NOMO-1 treated with DMSO at 0.1 percent for 48 hours (cell line): ENCODE data around the gene TAGAP.
"Not testable (repeated sequence)": the region's sequence is repeated elsewhere in the genome, so short reads cannot be mapped to it uniquely, and the experiment has no call there.

Source experiments
- DNase-seq: peaks from one replicate; lab custom pipeline; 2025; ENCODE audit not compliant: unreplicated experiment; lab: John Stamatoyannopoulos, UW

TAGAP gene

GRCh38 chr6:159017757-159018559, 26.8 kb downstream of the TAGAP start:
- no peak for DNase-seq

- DNase-seq: no peak
These were observed 30.4 kb downstream of the TAGAP start for GRCh38 chr6:159014406-159014805.

GRCh38 chr6:159013229-159013628, 31.6 kb downstream of the TAGAP start:
- DNase-seq: peak; percentile 45

DNA sequence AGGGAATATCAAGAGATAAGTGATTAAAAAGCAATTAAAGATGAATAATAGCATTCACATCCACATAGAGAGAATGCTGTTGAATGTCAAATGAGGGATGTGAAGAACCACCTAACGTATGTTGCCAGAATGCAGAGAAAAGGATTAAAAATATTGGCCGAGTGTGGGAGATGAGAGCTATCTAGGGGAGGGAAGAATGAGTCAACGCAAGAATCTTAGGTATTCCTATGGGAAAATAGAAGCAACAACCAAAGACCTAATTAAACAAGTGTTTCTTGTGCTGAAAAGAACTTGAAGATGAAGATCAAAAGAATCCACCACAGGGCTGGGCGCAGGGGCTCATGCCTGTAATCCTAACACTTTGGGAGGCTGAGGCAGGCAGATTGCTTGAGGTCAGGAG, 32.6 kb downstream of the TAGAP start:
- DNase-seq: no peak

GRCh38 chr6:159010037-159010612, 34.7 kb downstream of the TAGAP start:
- DNase-seq: not testable (repeated sequence)

GRCh38 chr6:159008656-159009288, 36.0 kb downstream of the TAGAP start:
- peak; percentile 48 for DNase-seq

- DNase-seq: no peak
These were observed 37.3 kb downstream of the TAGAP start for GRCh38 chr6:159007510-159007909.

GRCh38 chr6:159005436-159005835, 39.4 kb downstream of the TAGAP start:
- no peak for DNase-seq

- DNase-seq: no peak
These were observed 40.2 kb downstream of the TAGAP start for GRCh38 chr6:159004592-159004991.

GRCh38 chr6:159002432-159003155, 42.2 kb downstream of the TAGAP start:
- no peak for DNase-seq

DNA sequence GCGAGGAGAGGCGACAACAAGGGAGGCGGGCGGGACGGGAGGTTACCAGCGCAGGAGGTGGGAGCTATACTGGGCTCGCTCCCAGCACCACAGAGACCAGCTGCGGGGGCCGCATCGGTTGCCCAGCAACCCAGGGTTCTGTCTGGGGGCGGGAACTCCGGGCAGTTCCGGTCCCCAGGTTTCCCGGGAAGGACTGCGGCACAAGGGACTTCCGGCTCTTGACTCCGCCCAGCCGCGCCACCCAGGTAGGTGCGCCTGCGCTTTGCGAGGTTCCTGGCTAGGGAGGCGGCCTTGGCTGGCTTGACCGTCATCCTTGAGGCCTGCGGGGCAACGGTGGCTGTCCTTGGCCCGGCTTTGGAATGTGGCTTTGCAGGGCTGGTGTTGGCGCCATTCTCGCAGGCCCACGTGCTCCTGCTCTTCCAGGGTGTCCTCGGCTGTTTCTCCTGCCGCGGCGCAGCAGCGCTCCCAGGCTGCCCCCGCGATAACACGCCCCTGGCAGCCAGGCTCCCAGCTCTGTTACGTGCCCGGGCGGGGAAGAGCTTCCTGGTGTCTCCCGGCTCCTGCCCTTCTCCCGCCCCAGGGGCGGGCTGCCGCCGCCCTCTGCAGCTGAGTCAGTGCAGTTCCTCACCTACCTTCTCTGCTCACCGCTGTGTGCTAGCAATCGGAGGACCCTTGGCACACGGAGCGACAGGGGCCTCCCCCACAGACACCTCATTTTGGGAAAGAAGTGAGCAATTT, 45.0 kb downstream of the TAGAP start, which contains the start of gene RSPH3:
Gene RSPH3, minus strand, starts transcription at position 537 of the 738 bp plus-strand sequence. CDS start 652 bp downstream, outside the sequence.
- DNase-seq: peak; percentile 87

DNA sequence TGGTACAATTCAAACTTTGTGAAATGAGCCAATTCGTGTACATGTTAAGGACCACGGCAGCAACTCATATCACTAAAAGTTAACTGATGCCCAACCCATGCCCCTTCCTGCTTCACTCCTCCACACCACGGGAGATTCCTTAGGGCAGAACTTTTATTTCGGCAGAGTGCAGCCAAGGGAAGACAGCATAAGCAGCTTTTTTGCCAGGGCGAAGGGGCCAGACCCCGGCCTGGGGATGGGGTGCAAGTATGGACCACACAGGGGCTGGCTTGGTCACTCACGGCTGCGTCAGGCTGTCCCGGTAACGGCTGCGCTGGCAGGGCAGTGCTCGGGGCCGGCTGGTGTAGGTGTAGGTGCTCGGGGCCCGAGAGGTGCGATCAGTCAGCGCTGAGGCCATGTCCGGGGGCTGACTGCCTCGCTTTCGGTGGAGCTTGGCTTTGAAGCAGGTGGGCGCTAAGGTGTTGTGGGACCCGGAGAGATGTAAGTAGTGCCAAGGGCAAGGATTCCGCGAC, 45.6 kb downstream of the TAGAP start:
- DNase-seq: no peak

DNA sequence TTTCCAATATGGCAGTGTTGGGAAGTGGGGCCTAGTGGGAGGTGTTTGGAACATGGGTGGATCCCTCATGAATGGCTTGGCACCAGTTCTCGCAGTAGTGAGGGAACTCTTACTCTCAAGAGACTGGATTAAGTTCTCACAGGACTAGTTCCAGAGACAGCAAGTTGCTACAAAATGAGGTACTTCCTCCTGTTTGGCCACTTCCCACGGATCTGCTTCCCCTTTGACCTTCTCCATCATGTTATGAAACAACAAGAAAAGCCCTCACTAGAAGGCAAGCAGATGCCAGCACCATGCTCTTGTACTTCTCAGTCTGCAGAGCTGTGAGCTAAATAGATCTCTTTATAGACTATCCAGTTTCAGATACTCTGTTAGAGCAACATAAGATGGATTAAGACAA, 47.9 kb downstream of the TAGAP start:
- peak; percentile 52 for DNase-seq

GRCh38 chr6:158993639-158994038, 51.2 kb downstream of the TAGAP start:
- no peak for DNase-seq

DNA sequence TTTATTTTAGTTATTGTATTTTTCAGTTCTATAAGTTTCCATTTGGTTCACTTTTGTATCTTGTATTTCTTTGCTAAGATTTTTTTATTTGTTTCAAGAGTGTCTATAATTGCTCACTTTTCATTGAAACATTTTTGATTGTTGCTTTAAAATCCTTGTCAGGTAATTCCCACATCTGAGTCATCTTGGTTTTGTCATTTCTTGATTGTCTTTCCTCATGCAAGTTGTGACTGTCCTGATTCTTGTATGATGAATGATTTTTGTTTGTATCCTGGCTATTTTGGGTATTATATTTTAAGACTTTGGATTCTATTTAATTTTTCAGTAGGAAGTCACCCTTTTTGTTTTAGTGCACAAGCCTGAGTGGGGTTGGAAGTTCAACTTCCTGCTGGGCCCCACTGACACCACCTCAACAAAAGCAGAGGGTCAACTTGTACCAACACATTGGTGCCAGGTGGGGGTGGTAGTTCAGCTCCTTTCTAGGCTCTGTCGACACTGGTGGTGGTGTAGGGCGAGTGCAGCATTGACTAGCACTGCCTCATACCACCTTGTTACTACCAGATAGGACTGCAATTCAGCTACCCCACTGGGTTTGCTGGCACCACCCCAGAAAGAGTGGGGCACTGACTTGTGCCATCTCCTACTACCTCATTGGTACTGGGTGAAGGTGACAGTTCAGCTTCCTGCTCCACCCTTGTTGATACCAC, 53.6 kb downstream of the TAGAP start:
- DNase-seq: no peak

GRCh38 chr6:158989711-158990110, 55.1 kb downstream of the TAGAP start:
- not testable (repeated sequence) for DNase-seq

DNA sequence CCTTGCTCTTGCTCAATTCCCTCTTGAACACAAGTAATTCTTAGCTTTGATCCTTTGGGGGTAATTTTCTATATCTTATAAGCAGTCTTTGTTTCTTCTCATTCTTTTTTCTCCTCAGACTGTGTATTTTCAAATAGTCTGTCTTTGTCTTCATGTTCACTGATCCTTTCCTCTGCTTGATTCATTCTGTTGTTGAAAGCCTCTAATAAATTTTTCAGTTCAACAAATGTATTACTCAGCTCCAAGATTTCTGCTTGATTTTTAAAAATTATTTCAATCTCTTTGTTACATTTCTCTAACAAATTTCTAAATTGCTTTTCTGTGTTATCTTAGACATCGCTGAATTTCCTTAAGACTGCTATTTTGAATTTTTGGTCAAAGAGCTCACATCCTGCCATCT, 56.3 kb downstream of the TAGAP start:
- DNase-seq: no peak

- no peak for DNase-seq
These were observed 57.1 kb downstream of the TAGAP start for GRCh38 chr6:158987657-158988056.
